Stimulated activated CD8-positive, alpha-beta memory T cell treated with anti-CD3 and anti-CD28 coated beads, Interleukin-15, amount 100 ng/mL, for 48 hours (primary cell): ENCODE measurements around the gene ZNF710.

Experiments
- DNase-seq, 2 donors: peaks; one replicate each; pipeline ENCODE4 v3.0.0-alpha.2; 2020; ENCODE audit warnings: low read depth in 2 of 2

Gene ZNF710

GRCh38 chr15:90080818-90081393, 79.8 kb downstream of the ZNF710 start:
- DNase-seq = no peak

- no peak for DNase-seq
Measured at GRCh38 chr15:90082140-90082715, 81.1 kb downstream of the ZNF710 start.

GRCh38 chr15:90083419-90083818, 82.3 kb downstream of the ZNF710 start:
- no peak for DNase-seq

GRCh38 chr15:90083954-90084607, 83.0 kb downstream of the ZNF710 start:
- DNase-seq = no peak

GRCh38 chr15:90084876-90085423, 83.8 kb downstream of the ZNF710 start:
- DNase-seq = no peak

- DNase-seq = no peak
Measured at GRCh38 chr15:90085565-90085964, 84.4 kb downstream of the ZNF710 start.

- no peak for DNase-seq
Measured at GRCh38 chr15:90086868-90087268, 85.7 kb downstream of the ZNF710 start.

GRCh38 chr15:90087454-90088154, 86.5 kb downstream of the ZNF710 start:
- DNase-seq = no peak

- no peak for DNase-seq
Measured at GRCh38 chr15:90090226-90090848, 89.2 kb downstream of the ZNF710 start.

- no peak for DNase-seq
Measured at GRCh38 chr15:90091156-90091931, 90.2 kb downstream of the ZNF710 start.

GRCh38 chr15:90095521-90095959, 94.4 kb downstream of the ZNF710 start:
- DNase-seq = no peak

- no peak for DNase-seq
Measured at GRCh38 chr15:90097475-90097874, 96.4 kb downstream of the ZNF710 start.

GRCh38 chr15:90099072-90099867, 98.1 kb downstream of the ZNF710 start:
- DNase-seq = no peak

GRCh38 chr15:90099868-90100831, 99.0 kb downstream of the ZNF710 start:
- no peak for DNase-seq

- DNase-seq = no peak
Measured at GRCh38 chr15:90101130-90101968, 100.2 kb downstream of the ZNF710 start.

- DNase-seq = peak; percentile 67 to 68
Measured at GRCh38 chr15:90101969-90102890, 101.1 kb downstream of the ZNF710 start, which contains the start of gene IDH2. IDH2 (minus strand) TSS chr15:90102468; CDS start chr15:90102390, 78 bp downstream.
